Measurements from ENCODE around the gene TXLNB.
"Not testable (repeated sequence)": the region's sequence is repeated elsewhere in the genome, so short reads cannot be mapped to it uniquely, and the experiment has no call there.

The TXLNB gene

DNA sequence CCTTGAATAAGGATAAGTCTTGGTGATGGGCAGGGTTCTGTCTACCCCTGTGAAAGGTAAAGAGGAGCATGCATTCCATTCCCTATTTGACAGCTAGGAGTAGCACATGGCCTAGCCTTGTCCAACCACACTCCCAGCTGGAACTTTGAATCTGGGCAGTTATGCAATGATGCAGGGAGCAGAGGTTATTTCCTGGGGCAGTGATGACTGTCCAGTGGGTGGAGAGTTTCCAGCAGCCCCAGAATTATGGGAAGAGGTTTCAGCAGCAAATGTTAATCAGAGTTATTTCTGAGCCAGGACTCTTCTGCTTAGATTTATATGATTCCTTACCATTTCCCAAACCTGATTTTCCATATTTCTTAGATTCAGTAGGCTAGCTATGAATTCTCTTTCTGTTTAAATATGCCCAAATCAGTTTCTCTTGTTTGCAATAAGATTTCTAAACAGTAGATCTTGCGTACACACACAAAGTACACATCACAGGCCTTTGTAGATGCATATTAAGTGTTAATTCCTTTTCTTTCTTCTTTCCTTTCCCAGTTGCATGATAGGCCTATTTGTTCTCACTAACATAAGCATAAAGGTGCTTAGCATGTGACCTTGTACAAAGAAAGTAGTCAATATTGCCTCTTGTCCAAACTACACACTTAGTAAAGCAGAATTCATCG, 17.3 kb upstream of the TXLNB start:
- DNase-seq, result peak; percentile 69 to 83

DNA sequence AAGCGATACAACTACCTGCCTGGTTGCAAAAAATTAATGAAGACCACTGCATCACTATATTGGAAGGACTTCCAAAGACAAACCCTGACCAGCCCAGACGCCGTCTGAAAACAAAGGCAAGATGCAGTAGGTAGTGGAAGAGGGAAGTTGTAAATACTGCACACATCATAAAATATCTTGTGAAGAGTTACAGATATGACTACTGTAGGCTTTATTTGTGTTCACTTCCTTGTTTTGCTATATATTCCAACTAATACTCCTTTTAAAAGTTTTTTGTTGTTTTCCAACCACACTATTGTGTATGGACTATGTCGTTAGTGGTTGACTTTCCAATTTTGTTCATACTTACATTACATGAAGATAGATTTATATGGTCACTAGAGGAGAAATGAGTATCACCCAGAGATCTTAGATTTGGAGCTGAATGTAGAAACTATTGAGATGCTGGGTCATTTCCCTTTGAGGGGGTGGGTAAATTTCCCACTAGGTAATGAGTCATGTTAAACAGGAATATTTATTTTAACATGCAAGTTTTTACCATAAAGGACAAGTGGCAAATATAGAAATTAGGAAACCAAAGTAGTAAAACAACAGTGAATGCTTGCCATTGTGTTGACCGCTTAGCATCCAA, 16.6 kb upstream of the TXLNB start:
- DNase-seq, result peak; percentile 68 to 77

DNA sequence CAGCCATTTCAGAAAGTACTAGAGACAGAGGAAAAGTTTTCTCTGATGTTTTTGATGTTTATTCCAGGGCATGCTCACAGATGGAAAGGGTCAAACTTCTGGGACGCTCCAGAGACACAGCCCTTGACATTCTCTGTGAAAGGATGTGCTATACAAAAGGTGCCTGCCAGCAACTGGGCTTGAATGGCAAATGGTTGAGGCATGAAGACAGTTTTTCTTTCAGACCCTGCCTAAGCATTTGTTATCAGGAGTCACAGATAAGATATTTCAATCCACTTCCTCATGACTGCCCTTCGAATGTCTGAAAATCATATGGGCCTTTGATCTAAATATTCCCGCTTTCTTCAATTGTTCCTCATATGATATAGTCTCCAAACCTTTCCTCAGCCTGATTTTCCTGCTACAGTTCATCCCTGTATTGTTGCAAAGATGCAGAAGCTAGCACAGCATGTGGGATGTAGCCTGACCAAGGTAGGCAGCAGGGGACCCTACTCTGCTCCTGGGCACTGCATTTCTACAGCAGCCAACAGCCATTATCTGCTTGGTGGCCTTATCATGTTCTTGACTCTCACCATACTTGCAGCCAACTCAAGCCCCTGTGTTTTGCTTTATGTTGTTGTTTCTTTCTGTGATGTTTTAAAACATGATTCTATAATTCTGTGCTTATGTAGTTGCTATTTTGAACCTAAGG, 14.6 kb upstream of the TXLNB start:
- DNase-seq, result no peak

DNA sequence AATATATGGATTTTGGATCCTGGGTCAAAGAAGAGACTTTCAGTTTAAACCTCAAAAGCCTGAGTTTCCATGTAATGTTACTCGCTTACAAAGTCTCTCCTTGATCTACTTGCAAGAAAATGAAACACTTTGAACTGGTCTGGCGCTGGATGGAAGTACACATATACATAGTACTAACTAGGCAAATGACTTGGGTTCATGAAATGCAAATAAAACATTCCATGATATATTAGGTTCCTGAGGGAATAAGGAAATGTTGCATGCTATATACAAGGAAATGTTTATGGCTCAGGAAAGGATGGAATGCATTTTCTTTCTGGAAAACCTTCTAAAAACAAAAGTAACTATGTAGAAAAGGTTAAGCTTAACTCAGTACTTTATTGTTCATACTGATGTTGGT, 11.4 kb upstream of the TXLNB start:
- DNase-seq, result no peak

DNA sequence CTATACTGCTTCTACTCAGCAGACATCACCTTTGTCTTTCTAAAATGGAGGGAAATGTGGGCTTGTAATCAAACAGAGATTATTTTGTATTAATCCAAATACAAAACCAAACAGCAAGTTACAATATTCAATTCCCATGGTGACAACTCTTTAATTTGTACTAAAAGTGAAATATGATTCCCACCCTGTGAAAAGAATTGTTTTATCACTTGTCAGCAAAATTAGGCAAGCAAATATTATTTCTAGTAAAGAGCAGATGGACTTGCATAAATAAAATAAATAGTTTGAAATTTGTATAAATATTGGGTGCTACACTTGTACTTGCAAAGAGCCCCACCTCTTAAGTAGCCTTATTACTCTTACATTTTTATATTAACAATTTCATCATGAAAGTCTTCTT, 6.1 kb upstream of the TXLNB start:
- no peak for DNase-seq

DNA sequence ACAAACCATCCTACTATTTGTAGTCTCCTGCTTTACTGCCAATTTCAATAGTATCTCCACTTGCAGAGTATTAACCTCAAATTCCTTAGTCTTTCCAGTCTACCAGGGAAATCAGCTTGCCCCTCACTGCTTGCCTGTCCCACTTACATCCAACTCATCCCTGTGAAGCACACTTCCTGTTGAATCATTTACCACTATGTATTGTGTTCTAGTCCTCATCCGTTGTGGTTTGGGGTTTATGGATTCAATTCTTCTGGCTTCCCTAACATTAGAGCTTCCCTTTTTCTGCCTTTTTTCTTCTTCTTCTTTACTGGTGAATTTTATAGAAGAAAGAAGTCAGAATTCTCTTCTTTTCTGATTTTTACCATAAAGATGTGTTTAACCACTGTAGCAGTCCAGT, 5.1 kb upstream of the TXLNB start:
- peak; percentile 51 to 72 for DNase-seq

DNA sequence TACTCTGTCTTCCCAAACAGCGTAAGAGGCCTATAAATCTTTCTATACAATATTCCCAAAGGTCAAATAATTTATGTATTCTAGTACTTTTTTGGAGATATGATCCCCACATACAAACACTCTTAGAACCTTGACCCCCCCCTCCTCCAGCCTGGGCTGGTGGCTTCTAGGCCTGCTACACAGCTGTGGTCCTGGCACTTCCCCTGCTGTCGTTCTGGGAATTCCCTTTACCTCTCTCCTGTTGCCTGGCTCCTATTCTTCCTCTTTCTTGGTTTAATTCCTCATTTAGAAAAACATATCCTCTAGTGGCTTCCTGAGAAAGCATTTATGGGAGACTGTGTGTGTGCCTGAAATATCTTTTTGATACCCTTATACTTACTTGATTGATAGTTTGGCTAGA, 4.1 kb upstream of the TXLNB start:
- peak; percentile 71 to 79 for DNase-seq

DNA sequence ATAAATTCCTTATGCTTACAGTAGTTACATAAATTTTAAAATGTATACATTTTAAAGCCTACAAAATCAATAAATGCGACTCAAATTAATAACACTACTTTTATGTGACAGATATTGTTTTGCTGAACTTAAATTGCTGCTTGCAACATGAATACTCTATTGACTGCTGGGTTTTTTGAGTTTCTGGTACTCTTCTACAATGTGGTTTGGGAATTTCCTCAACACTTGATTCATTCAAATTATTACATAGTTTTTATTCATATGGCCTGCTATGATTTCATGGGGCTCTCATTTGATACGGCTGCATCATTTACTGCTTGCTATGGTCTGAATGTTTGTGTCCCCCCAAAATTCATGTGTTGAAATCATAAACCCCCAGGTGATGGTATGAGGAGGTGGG, 2.3 kb upstream of the TXLNB start:
- DNase-seq, result no peak

DNA sequence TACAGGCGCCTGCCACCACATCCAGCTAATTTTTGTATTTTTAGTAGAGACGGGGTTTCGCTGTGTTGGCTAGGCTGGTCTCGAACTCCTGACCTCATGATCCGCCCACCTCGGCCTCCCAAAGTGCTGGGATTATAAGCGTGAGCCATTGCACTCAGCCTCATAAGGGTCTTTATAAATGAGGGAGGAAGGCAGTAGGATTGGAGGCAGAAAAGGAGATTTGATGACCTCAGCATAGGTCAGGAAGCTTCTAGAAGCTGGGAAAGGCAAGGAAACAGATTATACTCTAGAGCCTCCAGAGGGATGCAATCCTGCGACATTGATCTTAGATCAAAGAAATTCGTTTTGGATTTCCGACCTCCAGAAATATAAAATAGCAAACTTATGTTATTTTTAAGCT, 1.4 kb upstream of the TXLNB start:
- not testable (repeated sequence) for DNase-seq

DNA sequence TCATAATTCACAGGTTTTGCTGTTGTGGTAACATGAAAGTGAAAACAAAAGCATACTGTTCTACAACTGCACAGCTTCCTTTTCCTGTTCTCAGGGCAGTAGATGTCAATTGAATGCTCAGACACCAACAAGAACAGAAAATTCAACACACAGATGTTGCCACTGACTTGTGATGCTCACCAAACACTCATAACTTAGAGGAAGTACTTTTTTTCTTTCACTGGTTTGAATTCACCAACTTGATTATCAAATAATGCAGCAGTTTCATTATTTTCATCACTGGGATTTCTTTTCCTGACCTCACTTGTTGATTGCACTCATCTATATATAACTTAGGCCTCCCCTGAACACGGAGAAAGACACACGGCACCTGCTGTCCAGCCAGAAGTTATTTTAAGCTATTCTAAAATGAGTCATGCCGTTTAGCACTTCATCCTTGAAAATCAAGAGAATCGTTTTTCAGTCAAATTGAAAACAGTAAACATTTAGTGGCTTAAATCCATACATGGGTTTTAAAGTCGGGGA, 949 bp downstream of the TXLNB start:
- DNase-seq, result peak; percentile 77 to 82

DNA sequence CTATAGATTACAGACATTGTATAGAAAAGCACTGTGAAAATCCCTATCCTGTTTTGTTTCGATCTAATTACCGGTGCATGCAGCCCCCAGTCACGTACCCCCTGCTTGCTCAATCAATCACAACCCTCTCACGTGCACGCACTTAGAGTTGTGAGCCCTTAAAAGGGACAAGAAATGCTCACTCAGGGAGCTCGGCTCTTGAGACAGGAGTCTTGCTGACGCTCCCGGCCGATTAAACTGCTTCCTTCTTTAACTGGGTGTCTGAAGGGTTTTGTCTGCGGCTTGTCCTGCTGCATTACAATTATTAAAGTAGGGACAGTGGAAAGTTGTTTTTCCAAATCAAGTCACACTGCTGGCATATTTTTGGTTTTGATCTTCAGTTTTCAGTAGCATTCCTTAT, 2.6 kb downstream of the TXLNB start:
- DNase-seq, result no peak

DNA sequence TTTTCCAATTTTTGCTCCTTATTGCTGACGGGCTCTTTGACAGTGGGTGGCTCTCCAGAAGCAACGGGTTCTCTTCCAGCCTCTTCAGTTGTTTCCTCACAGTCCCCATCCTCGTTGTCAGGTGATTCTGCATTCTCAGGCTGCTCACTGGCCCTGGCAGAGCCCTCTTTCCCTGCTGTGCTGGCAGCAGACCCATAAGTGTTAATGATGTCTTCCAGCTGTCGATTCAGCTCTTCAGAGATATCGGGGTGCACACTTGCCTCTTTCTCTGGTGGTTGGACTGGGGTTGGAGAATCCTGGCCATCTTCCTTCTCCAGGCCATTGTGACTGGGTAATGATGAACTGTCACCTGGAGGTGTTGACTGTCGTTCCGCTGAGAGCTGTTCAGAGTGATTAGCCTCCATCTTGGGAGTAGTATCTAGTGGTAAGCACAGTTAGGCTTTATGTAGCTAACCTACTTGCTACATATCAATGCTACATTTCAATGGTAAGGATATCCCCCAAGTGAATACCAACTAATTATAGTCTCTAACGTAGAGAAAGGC, 3.2 kb downstream of the TXLNB start:
- DNase-seq, result no peak

DNA sequence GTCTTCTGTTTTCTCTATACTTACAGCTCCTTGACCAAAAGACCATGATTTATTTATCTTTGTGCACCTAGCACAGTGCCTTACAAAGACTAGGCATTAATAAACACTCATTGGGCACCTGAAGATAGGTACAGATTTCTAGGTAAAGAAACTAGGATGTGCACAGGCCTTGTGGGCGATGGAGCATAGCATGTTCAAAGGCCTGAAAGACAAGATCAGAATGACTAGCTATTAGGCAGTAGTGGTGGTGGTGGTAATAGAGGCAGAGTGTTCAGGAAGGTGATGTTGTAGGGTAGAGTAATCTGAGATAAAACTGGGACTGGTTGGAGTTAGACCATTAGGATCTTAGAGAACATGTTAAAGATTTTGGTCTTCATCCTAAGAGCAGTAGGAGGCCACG, 3.9 kb downstream of the TXLNB start:
- no peak for DNase-seq

DNA sequence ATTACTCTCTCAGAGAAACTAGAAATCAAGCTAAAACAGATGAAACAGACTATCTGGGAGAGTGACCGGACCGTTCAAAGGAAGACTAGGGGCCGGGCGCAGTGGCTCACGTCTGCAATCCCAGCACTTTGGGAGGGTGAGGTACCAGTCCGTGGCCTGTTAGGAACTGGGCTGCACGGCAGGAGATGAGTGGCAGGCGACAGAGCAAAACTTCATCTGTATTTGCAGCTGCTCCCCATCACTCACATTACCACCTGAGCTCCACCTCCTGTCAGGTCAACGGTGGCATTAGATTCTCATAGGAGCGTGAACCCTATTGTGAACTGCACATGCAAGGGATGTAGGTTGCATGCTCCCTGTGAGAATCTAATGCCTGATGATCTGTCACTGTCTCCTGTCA, 5.4 kb downstream of the TXLNB start:
- DNase-seq, result not testable (repeated sequence)

DNA sequence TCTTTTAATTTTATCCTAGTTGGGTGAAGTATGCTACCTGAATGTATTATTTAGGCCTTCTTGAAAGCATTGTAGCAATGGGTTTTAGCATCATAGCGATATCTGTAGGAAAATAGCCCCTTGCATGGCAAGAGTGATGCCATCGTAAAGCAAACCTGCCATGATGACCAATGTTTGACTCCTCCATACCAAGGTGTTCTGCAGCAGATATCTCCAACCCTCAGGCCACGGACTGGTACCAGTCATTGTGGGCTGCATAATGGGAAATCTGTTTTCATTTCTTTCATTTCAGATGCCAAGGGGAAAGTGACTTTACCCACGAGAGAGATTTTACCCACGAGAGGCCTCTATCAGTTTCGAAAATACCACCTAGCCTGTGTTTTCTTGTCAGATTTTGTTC, 6.2 kb downstream of the TXLNB start:
- no peak for DNase-seq

DNA sequence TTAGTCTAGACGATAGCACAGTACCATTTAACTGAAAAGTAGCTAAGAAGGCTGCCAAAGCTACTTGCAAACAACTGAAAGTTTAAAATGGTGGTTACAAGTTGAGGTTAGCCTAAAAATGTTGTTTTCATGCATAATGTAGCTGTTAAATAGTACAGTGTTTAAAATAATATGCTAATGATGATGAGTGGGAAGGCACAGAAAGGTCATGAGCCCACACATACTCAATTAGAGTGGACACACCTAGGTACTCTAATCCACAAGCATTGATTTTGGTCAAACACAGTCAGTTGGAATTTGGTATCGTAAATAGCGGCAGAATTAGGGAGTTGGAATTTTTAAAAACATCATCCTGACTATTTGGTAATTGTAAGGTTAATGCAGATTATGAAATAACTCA, 7.0 kb downstream of the TXLNB start:
- DNase-seq, result no peak

DNA sequence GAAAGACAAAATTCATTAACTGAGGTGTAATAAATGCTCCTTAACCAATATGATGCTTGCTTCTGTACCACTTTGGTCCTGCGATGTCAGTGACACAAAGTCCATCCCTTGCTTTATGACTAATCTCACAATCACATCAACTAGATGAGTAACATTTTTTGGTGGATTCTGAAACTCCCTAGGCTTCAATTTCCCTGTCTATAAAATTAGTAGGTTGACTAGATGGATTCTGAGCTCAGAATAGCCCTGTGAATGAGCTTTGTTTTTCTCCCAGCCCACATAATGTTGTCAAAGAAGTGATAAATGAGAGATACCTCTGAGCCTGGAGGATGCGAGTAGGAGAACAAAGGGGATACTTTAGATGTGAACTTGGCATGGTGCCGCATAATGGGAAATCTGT, 9.1 kb downstream of the TXLNB start:
- no peak for DNase-seq

DNA sequence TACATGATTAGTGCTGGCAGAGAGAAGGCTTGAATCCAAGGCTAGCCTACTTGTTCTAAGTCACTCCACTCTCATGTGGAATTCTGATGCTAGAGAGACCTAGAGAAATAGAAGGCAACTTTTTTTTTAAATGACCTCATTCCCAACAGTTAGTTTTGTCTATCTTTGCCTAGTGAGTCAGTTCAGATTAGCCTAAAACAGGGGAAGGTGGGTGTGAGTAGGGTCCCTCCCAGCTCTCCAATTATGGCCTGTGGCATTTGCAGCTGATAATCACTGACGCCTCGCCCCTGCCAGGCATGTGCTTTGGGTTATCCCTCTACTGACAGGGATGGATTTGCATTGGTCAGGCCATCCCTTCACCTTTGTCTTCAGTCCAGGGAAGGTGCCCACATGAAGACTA, 13.6 kb downstream of the TXLNB start:
- DNase-seq, result no peak

DNA sequence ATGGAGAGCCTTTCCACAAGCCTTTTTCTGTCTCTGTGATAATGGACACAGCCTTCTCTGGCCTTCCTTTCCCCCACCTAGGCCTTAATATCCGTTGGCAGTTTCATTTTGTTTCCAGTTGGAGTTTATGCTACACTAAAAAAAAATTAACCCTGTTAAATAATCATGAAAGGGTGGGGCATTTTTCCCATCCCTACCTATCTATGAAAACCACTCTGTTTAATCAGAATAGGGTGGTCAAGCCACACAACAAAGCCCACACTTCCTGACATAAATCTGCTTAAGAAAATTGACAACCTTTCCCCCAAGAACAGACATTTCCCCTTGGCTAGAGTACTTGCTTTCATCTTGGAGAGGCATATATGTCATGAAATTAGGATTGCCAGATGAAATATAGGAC, 14.2 kb downstream of the TXLNB start:
- no peak for DNase-seq

DNA sequence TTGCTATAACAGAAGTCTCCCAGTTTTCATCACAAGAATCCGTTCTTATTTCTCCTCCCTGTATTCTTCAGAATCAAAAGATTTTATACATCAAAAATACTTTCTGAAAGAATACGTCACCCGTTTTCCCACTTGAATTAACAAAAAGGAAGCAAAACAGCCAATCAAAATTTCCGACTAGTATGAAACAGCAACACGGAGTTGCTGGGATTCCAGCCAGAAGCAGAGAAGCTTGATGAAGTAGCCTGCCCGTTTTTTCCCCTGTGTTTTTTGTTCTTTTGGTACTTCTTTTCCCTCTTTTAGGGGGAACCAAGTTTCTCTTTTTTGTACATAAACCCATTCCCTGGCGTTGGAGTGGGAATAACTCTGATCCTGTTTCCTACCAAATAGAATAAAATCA, 14.6 kb downstream of the TXLNB start:
- no peak for DNase-seq

DNA sequence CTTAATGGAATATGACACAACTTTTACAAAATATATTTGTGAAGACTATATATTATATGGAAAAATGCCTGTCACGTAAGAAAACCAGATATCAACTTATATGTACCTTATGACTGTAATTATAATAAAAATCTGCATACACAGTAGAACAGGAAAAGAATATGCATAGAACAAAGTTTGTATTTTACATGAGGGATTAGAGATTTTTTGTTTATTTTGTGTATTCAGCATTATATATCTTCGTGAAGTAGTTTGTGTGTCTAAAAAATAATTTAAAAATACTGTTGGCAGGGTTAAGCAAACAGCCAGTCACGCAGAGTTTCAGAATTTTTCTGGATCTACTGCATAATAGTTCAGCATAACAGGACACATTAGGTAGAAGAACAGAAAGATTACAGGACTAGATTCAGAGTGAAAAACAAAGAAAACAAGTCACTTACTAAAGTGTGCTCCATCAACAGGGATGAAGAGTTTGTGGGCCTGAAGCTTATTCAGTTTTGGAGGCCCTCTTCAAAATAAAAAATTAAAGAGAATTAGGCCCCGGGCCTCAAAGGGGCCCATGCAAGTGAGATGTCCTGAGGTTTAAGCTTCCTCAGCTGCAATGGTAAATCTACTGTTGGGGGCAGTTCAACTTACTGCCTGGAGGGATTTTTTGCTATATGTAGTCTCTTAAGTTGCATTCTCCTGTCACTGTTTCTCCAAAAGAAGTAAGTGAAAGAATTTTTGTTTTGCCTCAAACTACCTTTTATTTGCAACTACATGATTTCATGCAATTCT, 16.3 kb downstream of the TXLNB start:
- no peak for DNase-seq

DNA sequence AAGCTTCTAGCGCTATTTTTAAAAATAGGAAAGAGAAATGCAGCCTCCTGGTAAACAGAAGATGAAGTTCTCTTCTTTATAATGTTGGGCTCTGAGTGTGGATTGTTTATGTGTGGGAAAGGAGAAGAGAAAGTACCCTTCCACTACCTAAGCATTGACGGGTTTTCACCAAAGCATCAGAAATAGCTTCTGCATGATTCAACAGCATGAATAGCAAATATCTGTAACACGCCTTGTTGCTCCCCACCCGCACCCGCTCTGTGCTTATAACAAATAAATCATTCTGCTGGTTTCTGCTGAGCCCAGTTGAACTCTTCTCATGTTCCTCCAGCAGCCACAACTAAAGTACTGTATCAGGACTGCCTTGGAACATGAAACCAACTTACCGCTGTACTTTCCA, 20.7 kb downstream of the TXLNB start:
- peak; percentile 12 to 23 for DNase-seq

DNA sequence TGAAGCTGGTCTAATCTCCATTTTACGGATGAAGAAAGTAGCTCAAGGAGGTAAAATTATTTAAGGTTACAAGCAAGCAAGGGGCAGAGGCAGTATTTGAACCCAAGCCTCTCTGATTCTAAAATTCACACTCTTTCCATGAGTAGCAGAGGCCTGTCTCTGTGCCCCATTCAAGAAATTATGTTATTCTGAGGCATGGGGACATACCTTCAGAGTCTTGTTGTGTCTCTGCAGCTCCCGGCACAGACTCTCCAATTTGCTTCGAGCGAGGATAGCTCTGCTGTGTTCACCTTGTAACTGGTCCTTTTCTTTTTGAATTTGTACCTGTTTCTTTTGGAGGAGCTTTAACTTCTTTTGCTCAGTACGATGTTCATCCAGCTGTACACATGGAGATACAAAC, 21.5 kb downstream of the TXLNB start:
- no peak for DNase-seq

All from inflammatory macrophage (primary cell).